ENCODE data around the gene RAB40C.

Gene RAB40C

GRCh38 chr16:669666-670065, 79.8 kb downstream of the RAB40C start:
- Mint-ChIP-seq H3K27ac (no peak overlapping the region), H3K27me3 (no peaks in the 10 kb centered on the region), H3K36me3 (ENCODE audit: low read depth) (peaks cover 5% of the 10 kb centered on the region), H3K9me3 (no peaks in the 10 kb centered on the region), H3K4me3 (peak overlapping the region; percentile 76), H3K4me1 (peaks cover 6% of the 10 kb centered on the region)
- ATAC-seq (no peak), DNase-seq (no peak)

- DNase-seq = no peak
- Mint-ChIP-seq H3K36me3 (ENCODE audit: low read depth) (peaks cover 5% of the 10 kb centered on the region), H3K4me1 (peaks cover 6% of the 10 kb centered on the region), H3K4me3 (no peak overlapping the region), H3K9me3 (no peaks in the 10 kb centered on the region), H3K27me3 (no peaks in the 10 kb centered on the region), H3K27ac (no peak overlapping the region)
- no peak for ATAC-seq
Observed at GRCh38 chr16:670485-671352, 80.9 kb downstream of the RAB40C start.

- peaks cover 5% of the 10 kb centered on the region for H3K36me3 Mint-ChIP-seq (ENCODE audit: low read depth)
- DNase-seq = no peak
Observed at GRCh38 chr16:671353-672131, 81.7 kb downstream of the RAB40C start.

GRCh38 chr16:672371-672770, 82.5 kb downstream of the RAB40C start:
- Mint-ChIP-seq H3K27ac (no peak overlapping the region), H3K4me1 (peaks cover 6% of the 10 kb centered on the region)

More at GRCh38 chr16:671353-672131, 81.7 kb downstream of the RAB40C start:
- H3K27me3 Mint-ChIP-seq = peaks cover 1% of the 10 kb centered on the region
- H3K9me3 Mint-ChIP-seq = no peaks in the 10 kb centered on the region
- no peak for ATAC-seq
- H3K27ac Mint-ChIP-seq = no peak overlapping the region
- peaks cover 6% of the 10 kb centered on the region for H3K4me1 Mint-ChIP-seq
- H3K4me3 Mint-ChIP-seq = no peak overlapping the region

GRCh38 chr16:672851-673250, 83.0 kb downstream of the RAB40C start:
- Mint-ChIP-seq H3K27me3 (peaks cover 5% of the 10 kb centered on the region), H3K9me3 (no peaks in the 10 kb centered on the region), H3K4me3 (no peak overlapping the region), H3K27ac (no peak overlapping the region), H3K36me3 (ENCODE audit: low read depth) (peaks cover 5% of the 10 kb centered on the region), H3K4me1 (peaks cover 2% of the 10 kb centered on the region)
- ATAC-seq (no peak), DNase-seq (no peak)

More at GRCh38 chr16:672371-672770, 82.5 kb downstream of the RAB40C start:
- no peak for ATAC-seq
- Mint-ChIP-seq H3K27me3 (peaks cover 5% of the 10 kb centered on the region), H3K36me3 (ENCODE audit: low read depth) (peaks cover 5% of the 10 kb centered on the region), H3K4me3 (no peak overlapping the region), H3K9me3 (no peaks in the 10 kb centered on the region)
- DNase-seq = no peak

- H3K27me3 Mint-ChIP-seq = peaks cover 5% of the 10 kb centered on the region
- no peak overlapping the region for H3K4me3 Mint-ChIP-seq
- H3K9me3 Mint-ChIP-seq = no peaks in the 10 kb centered on the region
- no peak for ATAC-seq
- peaks cover 5% of the 10 kb centered on the region for H3K36me3 Mint-ChIP-seq (ENCODE audit: low read depth)
- H3K4me1 Mint-ChIP-seq = peaks cover 2% of the 10 kb centered on the region
- H3K27ac Mint-ChIP-seq = no peak overlapping the region
- no peak for DNase-seq
Observed at GRCh38 chr16:673399-673991, 83.6 kb downstream of the RAB40C start.

- Mint-ChIP-seq H3K36me3 (ENCODE audit: low read depth) (peaks cover 4% of the 10 kb centered on the region), H3K27me3 (peaks cover 5% of the 10 kb centered on the region), H3K4me3 (no peak overlapping the region), H3K27ac (no peak overlapping the region), H3K9me3 (no peaks in the 10 kb centered on the region), H3K4me1 (peaks cover 2% of the 10 kb centered on the region)
- ATAC-seq (no peak), DNase-seq (no peak)
Observed at GRCh38 chr16:674214-674881, 84.5 kb downstream of the RAB40C start.

- Mint-ChIP-seq H3K4me3 (no peak within 1 kb of the TSS), H3K9me3 (no peaks in the 10 kb centered on the region), H3K27ac (no peak within 1 kb of the TSS)
Observed at GRCh38 chr16:674968-675883, 85.4 kb downstream of the RAB40C start, which contains the start of gene RHBDL1. Gene RHBDL1, plus strand, starts transcription at chr16:675671. Its CDS starts 120 bp downstream, at chr16:675791.

GRCh38 chr16:675884-676564, 86.2 kb downstream of the RAB40C start:
- Mint-ChIP-seq H3K4me1 (peaks cover 8% of the 10 kb centered on the region), H3K4me3 (no peak overlapping the region), H3K27me3 (peaks cover 5% of the 10 kb centered on the region), H3K36me3 (ENCODE audit: low read depth) (peaks cover 3% of the 10 kb centered on the region), H3K9me3 (no peaks in the 10 kb centered on the region), H3K27ac (no peak overlapping the region)
- no peak for ATAC-seq
- no peak for DNase-seq

More at GRCh38 chr16:674968-675883, 85.4 kb downstream of the RAB40C start, which contains the start of gene RHBDL1:
- Mint-ChIP-seq H3K4me1 (peaks cover 6% of the 10 kb centered on the region), H3K27me3 (peaks cover 5% of the 10 kb centered on the region), H3K36me3 (ENCODE audit: low read depth) (peaks cover 3% of the 10 kb centered on the region)
- DNase-seq (peak; percentile 22), ATAC-seq (no peak)

- peaks cover 5% of the 10 kb centered on the region for H3K27me3 Mint-ChIP-seq
- no peak overlapping the region for H3K4me3 Mint-ChIP-seq
- H3K36me3 Mint-ChIP-seq (ENCODE audit: low read depth) = peaks cover 5% of the 10 kb centered on the region
- DNase-seq (no peak), ATAC-seq (no peak)
- H3K4me1 Mint-ChIP-seq = peaks cover 13% of the 10 kb centered on the region
- no peak overlapping the region for H3K27ac Mint-ChIP-seq
- H3K9me3 Mint-ChIP-seq = no peaks in the 10 kb centered on the region
Observed at GRCh38 chr16:676565-676902, 86.7 kb downstream of the RAB40C start.

GRCh38 chr16:676913-677312, 87.0 kb downstream of the RAB40C start:
- DNase-seq (no peak), ATAC-seq (no peak)
- peaks cover 9% of the 10 kb centered on the region for H3K36me3 Mint-ChIP-seq (ENCODE audit: low read depth)
- peaks cover 17% of the 10 kb centered on the region for H3K4me1 Mint-ChIP-seq
- H3K27me3 Mint-ChIP-seq = peaks cover 5% of the 10 kb centered on the region
- H3K4me3 Mint-ChIP-seq = no peak overlapping the region
- no peak overlapping the region for H3K27ac Mint-ChIP-seq
- no peaks in the 10 kb centered on the region for H3K9me3 Mint-ChIP-seq

- Mint-ChIP-seq H3K27ac (no peak overlapping the region), H3K27me3 (peaks cover 5% of the 10 kb centered on the region), H3K36me3 (ENCODE audit: low read depth) (peaks cover 14% of the 10 kb centered on the region), H3K9me3 (no peaks in the 10 kb centered on the region), H3K4me3 (no peak overlapping the region), H3K4me1 (peaks cover 22% of the 10 kb centered on the region)
- no peak for DNase-seq
- no peak for ATAC-seq
Observed at GRCh38 chr16:677316-678190, 87.7 kb downstream of the RAB40C start.
